Neutrophil (primary cell): ENCODE measurements around the gene COL16A1.

Experiments
- H3K27ac ChIP-seq: fragments of 200-600 bp; sonication (generic); 2 replicates; pipeline ENCODE4 v1.5.1; 2016; ENCODE audit warnings: mild to moderate bottlenecking, moderate library complexity
- H3K27me3 ChIP-seq: fragments of 200-600 bp; sonication (generic); 2 replicates; pipeline ENCODE4 v1.6.0; 2016; ENCODE audit warnings: mild to moderate bottlenecking
- H3K36me3 ChIP-seq: fragments of 200-600 bp; sonication (generic); 2 replicates; pipeline ENCODE4 v1.5.1; 2017
- H3K4me1 ChIP-seq, 2 experiments: fragments of 200-600 bp in 1 of 2; sonication (generic) in 1 of 2; 1 replicate in 1 of 2; 2 replicates in 1 of 2; pipeline versions ENCODE4 v1.5.1 to v1.6.1; 2013 to 2016; ENCODE audit warnings: low read depth in 1 of 2, low read length in 1 of 2, mild to moderate bottlenecking in 1 of 2, moderate library complexity in 1 of 2; ENCODE audit not compliant: control insufficient read depth in 1 of 2, insufficient read depth in 1 of 2
- H3K4me3 ChIP-seq, 2 experiments: fragments of 200-600 bp in 1 of 2; sonication (generic) in 1 of 2; 1 replicate in 1 of 2; 2 replicates in 1 of 2; pipeline ENCODE4 v1.5.1; 2013 to 2016; ENCODE audit warnings: low read depth in 1 of 2, low read length in 1 of 2, mild to moderate bottlenecking in 1 of 2, moderate library complexity in 1 of 2
- H3K9me3 ChIP-seq: fragments of 200-600 bp; sonication (generic); 2 replicates; pipeline ENCODE4 v1.5.1; 2016
- CTCF ChIP-seq: fragments of 200-600 bp; sonication (generic); IDR thresholded peaks from 2 replicates; pipeline ENCODE4 v1.5.1; 2016; ENCODE audit warnings: antibody characterized with exemption

Gene COL16A1

GRCh38 chr1:31657972-31658510, 45.8 kb downstream of the COL16A1 start:
- Histone ChIP-seq H3K36me3 (no peaks in the 10 kb centered on the region), H3K4me1 (peaks cover 67 to 75% of the 10 kb centered on the region in 2 experiments), H3K27ac (peak overlapping the region; percentile 79), H3K27me3 (no peaks in the 10 kb centered on the region), H3K9me3 (no peaks in the 10 kb centered on the region), H3K4me3 (peak overlapping the region; percentile 31 to 40)
- no peak for TF ChIP-seq CTCF

GRCh38 chr1:31657020-31657804, 46.6 kb downstream of the COL16A1 start:
- no peaks in the 10 kb centered on the region for H3K27me3 ChIP-seq
- H3K4me3 ChIP-seq: peak overlapping the region; percentile 31 to 40
- no peak for TF ChIP-seq CTCF
- H3K36me3 ChIP-seq: no peaks in the 10 kb centered on the region
- no peaks in the 10 kb centered on the region for H3K9me3 ChIP-seq
- peaks cover 67 to 78% of the 10 kb centered on the region in 2 experiments for H3K4me1 ChIP-seq
- peak overlapping the region; percentile 79 for H3K27ac ChIP-seq

- Histone ChIP-seq H3K4me1 (peaks cover 54 to 64% of the 10 kb centered on the region in 2 experiments), H3K4me3 (no peak overlapping the region), H3K9me3 (no peaks in the 10 kb centered on the region)
Observed at GRCh38 chr1:31655756-31656155, 48.1 kb downstream of the COL16A1 start.

GRCh38 chr1:31655104-31655503, 48.7 kb downstream of the COL16A1 start:
- no peak for TF ChIP-seq CTCF
- no peaks in the 10 kb centered on the region for H3K36me3 ChIP-seq
- H3K4me3 ChIP-seq: no peak overlapping the region
- no peak overlapping the region for H3K27ac ChIP-seq
- peaks cover 48 to 57% of the 10 kb centered on the region in 2 experiments for H3K4me1 ChIP-seq
- H3K27me3 ChIP-seq: no peaks in the 10 kb centered on the region
- H3K9me3 ChIP-seq: no peaks in the 10 kb centered on the region

More at GRCh38 chr1:31655756-31656155, 48.1 kb downstream of the COL16A1 start:
- no peak for TF ChIP-seq CTCF
- Histone ChIP-seq H3K36me3 (no peaks in the 10 kb centered on the region), H3K27ac (peak overlapping the region; percentile 79), H3K27me3 (no peaks in the 10 kb centered on the region)

- H3K36me3 ChIP-seq: no peaks in the 10 kb centered on the region
- H3K4me1 ChIP-seq: peaks cover 41 to 51% of the 10 kb centered on the region in 2 experiments
- H3K9me3 ChIP-seq: no peaks in the 10 kb centered on the region
- no peak for TF ChIP-seq CTCF
- H3K4me3 ChIP-seq: no peak overlapping the region
- H3K27ac ChIP-seq: no peak overlapping the region
- no peaks in the 10 kb centered on the region for H3K27me3 ChIP-seq
Observed at GRCh38 chr1:31654474-31654776, 49.4 kb downstream of the COL16A1 start.
